ENCODE data around the gene CASKIN2.
"Not testable (repeated sequence)": the region's sequence is repeated elsewhere in the genome, so short reads cannot be mapped to it uniquely, and the experiment has no call there.

Gene CASKIN2

GRCh38 chr17:75459246-75459589, 56.1 kb downstream of the CASKIN2 start:
- H3K9ac ChIP-seq (ENCODE audit: low read length): peak overlapping the region; percentile 71
- no peaks in the 10 kb centered on the region for H3K9me3 ChIP-seq (ENCODE audit: control insufficient read depth, low read length)
- H3K4me1 ChIP-seq (ENCODE audit: control insufficient read depth, insufficient read depth, low read length): peaks cover 54% of the 10 kb centered on the region
- H3K36me3 ChIP-seq (ENCODE audit: control insufficient read depth, insufficient read depth, low read length): no peaks in the 10 kb centered on the region
- no peaks in the 10 kb centered on the region for H3K27me3 ChIP-seq (ENCODE audit: control insufficient read depth, insufficient read depth, low read length)
- no peak overlapping the region for H3K4me3 ChIP-seq (ENCODE audit: low read length)

- H3K36me3 ChIP-seq (ENCODE audit: control insufficient read depth, insufficient read depth, low read length): no peaks in the 10 kb centered on the region
- H3K4me1 ChIP-seq (ENCODE audit: control insufficient read depth, insufficient read depth, low read length): peaks cover 58% of the 10 kb centered on the region
- H3K27me3 ChIP-seq (ENCODE audit: control insufficient read depth, insufficient read depth, low read length): no peaks in the 10 kb centered on the region
- peak overlapping the region; percentile 99 for H3K9ac ChIP-seq (ENCODE audit: low read length)
- H3K9me3 ChIP-seq (ENCODE audit: control insufficient read depth, low read length): no peaks in the 10 kb centered on the region
- peak overlapping the region; percentile 97 for H3K4me3 ChIP-seq (ENCODE audit: low read length)
Measured at GRCh38 chr17:75457047-75457654, 58.2 kb downstream of the CASKIN2 start.

- H3K36me3 ChIP-seq (ENCODE audit: control insufficient read depth, insufficient read depth, low read length): no peaks in the 10 kb centered on the region
- H3K9ac ChIP-seq (ENCODE audit: low read length): peak within 1 kb of the TSS; percentile 99
- H3K4me3 ChIP-seq (ENCODE audit: low read length): peak within 1 kb of the TSS; percentile 97
- no peaks in the 10 kb centered on the region for H3K9me3 ChIP-seq (ENCODE audit: control insufficient read depth, low read length)
- H3K27me3 ChIP-seq (ENCODE audit: control insufficient read depth, insufficient read depth, low read length): no peaks in the 10 kb centered on the region
- H3K4me1 ChIP-seq (ENCODE audit: control insufficient read depth, insufficient read depth, low read length): peaks cover 58% of the 10 kb centered on the region
Measured at GRCh38 chr17:75456417-75457046, 58.8 kb downstream of the CASKIN2 start, which contains the start of gene TMEM94. TSS of gene TMEM94 (plus strand) at chr17:75456635. CDS start at chr17:75471906, 15,271 bp downstream.

GRCh38 chr17:75456039-75456416, 59.3 kb downstream of the CASKIN2 start:
- H3K4me1 ChIP-seq (ENCODE audit: control insufficient read depth, insufficient read depth, low read length): peaks cover 57% of the 10 kb centered on the region
- peak overlapping the region; percentile 97 for H3K4me3 ChIP-seq (ENCODE audit: low read length)
- H3K9ac ChIP-seq (ENCODE audit: low read length): peak overlapping the region; percentile 99

GRCh38 chr17:75454672-75455071, 60.7 kb downstream of the CASKIN2 start:
- H3K4me1 ChIP-seq (ENCODE audit: control insufficient read depth, insufficient read depth, low read length): peaks cover 43% of the 10 kb centered on the region
- not testable (repeated sequence) for H3K9ac ChIP-seq (ENCODE audit: low read length); H3K9me3 ChIP-seq (ENCODE audit: control insufficient read depth, low read length); H3K4me3 ChIP-seq (ENCODE audit: low read length); H3K36me3 ChIP-seq (ENCODE audit: control insufficient read depth, insufficient read depth, low read length); H3K27me3 ChIP-seq (ENCODE audit: control insufficient read depth, insufficient read depth, low read length)

More at GRCh38 chr17:75456039-75456416, 59.3 kb downstream of the CASKIN2 start:
- H3K27me3 ChIP-seq (ENCODE audit: control insufficient read depth, insufficient read depth, low read length): no peaks in the 10 kb centered on the region
- H3K9me3 ChIP-seq (ENCODE audit: control insufficient read depth, low read length): no peaks in the 10 kb centered on the region
- no peaks in the 10 kb centered on the region for H3K36me3 ChIP-seq (ENCODE audit: control insufficient read depth, insufficient read depth, low read length)

GRCh38 chr17:75454193-75454592, 61.1 kb downstream of the CASKIN2 start:
- Histone ChIP-seq H3K4me1 (ENCODE audit: control insufficient read depth, insufficient read depth, low read length) (peaks cover 38% of the 10 kb centered on the region), H3K36me3 (ENCODE audit: control insufficient read depth, insufficient read depth, low read length) (no peaks in the 10 kb centered on the region), H3K9ac (ENCODE audit: low read length) (no peak overlapping the region), H3K4me3 (ENCODE audit: low read length) (no peak overlapping the region), H3K27me3 (ENCODE audit: control insufficient read depth, insufficient read depth, low read length) (no peaks in the 10 kb centered on the region), H3K9me3 (ENCODE audit: control insufficient read depth, low read length) (no peaks in the 10 kb centered on the region)

GRCh38 chr17:75450270-75450669, 65.1 kb downstream of the CASKIN2 start:
- no peaks in the 10 kb centered on the region for H3K27me3 ChIP-seq (ENCODE audit: control insufficient read depth, insufficient read depth, low read length)
- H3K4me3 ChIP-seq (ENCODE audit: low read length): no peak overlapping the region
- peaks cover 16% of the 10 kb centered on the region for H3K4me1 ChIP-seq (ENCODE audit: control insufficient read depth, insufficient read depth, low read length)
- no peaks in the 10 kb centered on the region for H3K9me3 ChIP-seq (ENCODE audit: control insufficient read depth, low read length)
- no peaks in the 10 kb centered on the region for H3K36me3 ChIP-seq (ENCODE audit: control insufficient read depth, insufficient read depth, low read length)
- no peak overlapping the region for H3K9ac ChIP-seq (ENCODE audit: low read length)

Measured in mucosa of stomach (tissue), 1 donor.